GM21619 (cell line): ENCODE measurements around the gene DTD2.
"Not testable (repeated sequence)": the region's sequence is repeated elsewhere in the genome, so short reads cannot be mapped to it uniquely, and the experiment has no call there.

Source experiments
- ATAC-seq: cut with Tn5 transposase; IDR thresholded peaks from one replicate; pipeline ENCODE4 v1.9.1; 2021; ENCODE audit not compliant: unreplicated experiment

Gene DTD2

GRCh38 chr14:31456841-31457664 lies at the start of gene DTD2:
Gene DTD2 (minus strand): TSS chr14:31457506. CDS start chr14:31457393, 113 bp downstream.
- peak; percentile 97 for ATAC-seq

DNA sequence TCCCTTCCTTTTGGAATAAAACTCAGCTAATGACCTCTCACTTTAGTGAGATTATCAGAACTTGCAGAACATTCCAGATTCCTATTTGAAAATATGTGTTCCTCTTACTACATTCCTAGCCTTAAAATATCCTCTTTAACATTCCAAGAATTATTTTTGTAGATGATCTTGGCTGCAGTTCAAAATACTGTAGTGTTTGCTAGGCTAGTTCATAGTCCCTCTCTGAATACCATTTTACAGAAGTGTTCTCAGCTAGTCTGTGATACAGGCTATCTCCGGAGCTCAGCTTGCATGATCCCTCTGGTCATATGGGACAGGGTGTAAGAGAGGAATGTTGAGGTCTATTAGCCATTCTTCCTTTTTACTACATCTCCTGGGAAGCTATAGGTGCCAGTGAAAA lies 48.1 kb upstream of the DTD2 start:
- ATAC-seq = no peak

DNA sequence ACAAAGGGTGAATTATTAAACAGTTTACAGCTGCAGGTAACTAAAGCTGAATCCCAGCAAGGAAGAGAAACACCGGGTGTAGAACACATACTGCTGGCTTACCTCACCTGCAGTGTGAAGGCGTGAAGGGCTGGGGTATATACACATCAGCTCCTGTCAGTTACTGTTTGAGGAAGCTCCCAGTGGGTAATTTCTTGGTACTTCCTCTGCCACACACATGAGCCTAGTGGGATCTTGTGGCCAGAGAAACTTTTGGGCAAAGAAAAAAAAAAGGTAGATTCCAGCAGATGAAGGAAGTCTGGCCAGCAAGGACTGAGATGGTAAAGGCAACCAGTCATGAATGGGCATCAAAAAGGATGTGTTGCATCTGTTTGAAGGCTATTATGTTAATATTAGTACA lies 44.6 kb upstream of the DTD2 start:
- ATAC-seq = no peak

GRCh38 chr14:31492759-31493498 lies 35.6 kb upstream of the DTD2 start:
- no peak for ATAC-seq

- peak; percentile 63 for ATAC-seq
These were observed 32.4 kb upstream of the DTD2 start for GRCh38 chr14:31489691-31490090.

- ATAC-seq = no peak
These were observed 30.6 kb upstream of the DTD2 start, which contains the start of gene GPR33 for GRCh38 chr14:31487886-31488285. Gene GPR33 (minus strand): TSS chr14:31488039. CDS start chr14:31483965, 4,074 bp downstream.

GRCh38 chr14:31486764-31487163 lies 29.5 kb upstream of the DTD2 start:
- ATAC-seq = no peak

GRCh38 chr14:31484754-31485153 lies 27.4 kb upstream of the DTD2 start:
- no peak for ATAC-seq

GRCh38 chr14:31480156-31480555 lies 22.9 kb upstream of the DTD2 start:
- ATAC-seq = no peak

- ATAC-seq = no peak
These were observed 21.7 kb upstream of the DTD2 start for GRCh38 chr14:31479027-31479426.

- no peak for ATAC-seq
These were observed 19.9 kb upstream of the DTD2 start for GRCh38 chr14:31477248-31477647.

DNA sequence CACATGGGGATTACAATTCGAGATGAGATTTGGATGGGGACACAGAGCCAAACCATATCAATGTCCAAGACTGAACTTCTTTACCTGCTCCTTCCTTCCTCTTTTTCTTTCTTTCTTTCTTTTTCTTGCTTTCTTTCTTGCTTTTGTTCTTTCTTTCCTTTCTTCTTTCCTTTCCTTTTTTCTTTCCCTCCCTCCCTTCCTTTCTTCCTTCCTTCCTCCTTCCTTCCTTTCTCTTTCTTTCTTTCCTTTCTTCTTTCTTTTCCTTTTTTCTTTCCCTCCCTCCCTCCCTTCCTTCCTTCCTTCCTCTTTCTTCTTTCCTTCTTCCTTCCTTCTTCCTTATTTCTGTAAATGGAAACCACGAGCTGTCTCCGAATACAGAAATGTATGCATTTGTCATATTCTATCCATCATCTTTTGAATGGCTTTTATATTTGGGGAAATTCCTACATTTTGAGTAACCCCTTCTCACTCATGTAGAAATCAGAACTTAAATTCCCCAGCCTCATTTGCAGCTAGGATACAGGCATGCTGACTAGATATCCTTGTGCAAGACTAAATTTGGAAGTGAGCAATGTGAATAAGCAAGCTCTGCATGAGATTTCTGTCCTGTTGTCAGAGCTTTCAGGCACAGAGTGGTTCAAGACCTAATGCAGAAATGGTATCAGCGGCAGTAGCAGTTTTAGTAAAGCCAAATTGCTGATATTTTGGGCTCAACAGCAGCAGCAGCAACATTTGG lies 19.0 kb upstream of the DTD2 start:
- ATAC-seq = no peak

DNA sequence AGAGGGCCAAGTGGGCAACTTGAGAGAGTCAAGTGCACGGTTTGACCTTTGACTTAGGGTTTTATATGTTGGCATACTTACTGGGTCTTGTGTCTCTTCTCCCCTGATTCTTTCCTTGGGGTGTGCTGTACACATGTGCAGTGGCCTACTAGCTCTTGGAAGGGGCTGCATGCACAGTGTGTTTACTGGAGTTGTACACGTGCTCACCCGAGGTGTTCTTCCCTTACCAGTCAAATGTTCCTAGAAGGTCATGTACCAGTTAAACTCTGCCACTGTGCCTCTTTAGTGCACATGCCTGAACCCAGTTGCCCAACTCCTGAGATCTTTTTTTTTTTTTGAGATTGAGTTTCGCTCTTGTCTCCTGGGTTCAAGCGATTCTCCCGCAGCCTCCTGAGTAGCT lies 9.2 kb upstream of the DTD2 start:
- ATAC-seq = no peak

- ATAC-seq = no peak
These were observed 7.8 kb upstream of the DTD2 start for GRCh38 chr14:31465111-31465510.

DNA sequence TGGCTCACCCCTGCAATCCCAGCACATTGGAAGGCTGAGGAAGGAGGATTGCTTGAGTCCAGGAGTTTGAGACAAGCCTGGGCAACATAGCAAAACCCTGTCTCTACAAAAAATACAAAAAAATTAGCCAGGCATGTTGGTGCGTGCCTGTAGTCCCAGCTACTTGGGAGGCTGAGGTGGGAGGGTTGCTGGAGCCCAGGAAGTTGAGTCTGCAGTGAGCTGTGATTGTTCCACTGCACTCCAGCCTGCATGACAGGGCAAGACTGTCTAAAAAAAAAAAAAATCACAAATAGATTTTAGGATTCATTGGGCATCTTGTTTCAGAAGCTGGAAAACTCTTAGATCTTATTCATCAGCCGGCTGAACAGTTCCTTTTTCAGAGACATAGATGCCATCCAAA lies 5.1 kb upstream of the DTD2 start:
- ATAC-seq = not testable (repeated sequence)

DNA sequence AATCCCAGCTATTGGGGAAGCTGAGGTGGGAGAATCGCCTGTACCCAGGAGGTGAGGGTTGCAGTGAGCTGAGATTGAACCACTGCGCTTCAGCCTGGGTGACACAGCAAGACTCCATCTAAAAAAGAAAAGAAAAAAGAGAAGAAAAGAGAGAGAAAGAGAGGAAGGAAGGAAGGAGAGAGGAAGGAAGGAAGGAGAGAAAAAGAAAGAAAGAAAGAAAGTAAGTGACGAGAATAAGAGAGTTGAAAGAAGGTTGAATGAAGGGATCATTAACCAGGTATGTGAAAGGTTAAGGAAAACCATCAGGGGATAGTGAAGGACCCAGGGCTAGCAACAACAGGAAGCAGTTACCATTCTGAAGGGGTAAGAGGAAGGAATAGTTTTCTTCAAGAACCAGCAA lies 4.2 kb upstream of the DTD2 start:
- ATAC-seq = no peak

- ATAC-seq = peak; percentile 0
These were observed 656 bp upstream of the DTD2 start for GRCh38 chr14:31457665-31458659.

GRCh38 chr14:31449971-31450610 lies 7.2 kb downstream of the DTD2 start:
- ATAC-seq = peak; percentile 57

DNA sequence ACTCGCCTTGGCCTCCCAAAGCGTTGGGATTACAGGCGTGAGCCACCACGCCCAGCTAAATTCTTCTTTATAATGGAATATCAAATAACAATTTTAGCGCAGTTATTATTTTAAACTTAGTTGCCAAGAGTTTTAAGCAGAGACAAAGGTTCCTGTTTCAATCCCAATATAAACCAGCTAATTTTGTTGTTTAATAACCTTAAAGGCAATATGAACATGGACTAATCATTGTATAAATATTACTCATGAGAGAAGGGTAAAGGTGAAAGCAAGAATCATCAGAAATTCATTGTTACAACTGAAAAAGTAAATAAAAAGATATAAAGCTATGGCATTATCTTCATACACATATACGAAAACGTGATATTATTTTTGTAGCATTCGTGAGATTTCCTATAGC lies 8.2 kb downstream of the DTD2 start:
- no peak for ATAC-seq

DNA sequence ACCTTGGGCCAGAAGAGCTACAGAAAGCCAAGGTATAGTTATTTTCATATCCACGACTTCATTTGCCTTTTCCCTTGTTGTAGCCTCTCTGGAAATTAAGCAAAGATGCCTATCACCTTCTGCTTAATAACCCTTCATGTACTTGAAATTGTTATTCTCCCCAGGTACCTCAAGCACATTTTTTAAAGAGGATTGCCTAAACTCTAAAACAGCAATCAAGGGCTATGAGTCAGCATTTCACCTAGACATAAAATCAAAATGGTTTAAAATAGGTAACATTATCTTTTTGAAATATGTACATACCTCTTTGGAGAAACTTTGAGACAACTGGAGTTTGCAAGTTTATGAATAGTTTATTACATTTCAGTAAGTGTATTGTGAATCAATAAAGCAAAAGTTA lies 11.6 kb downstream of the DTD2 start:
- no peak for ATAC-seq
